Sigmoid colon (tissue), 4 donors: Measurements from ENCODE around the gene THSD7A.

ENCODE experiments used
- EP300 ChIP-seq, 4 donors: sonication (generic); formaldehyde crosslinking; IDR thresholded peaks; one replicate each; pipeline ENCODE4 v1.6.1; 2017; ENCODE audit warnings: antibody characterized with exemption in 4 of 4
- POLR2A ChIP-seq, 2 donors: fragments of 450-650 bp; IDR thresholded peaks; one replicate each; pipeline ENCODE4 v1.6.1; 2016; ENCODE audit warnings: antibody characterized with exemption in 2 of 2, mild to moderate bottlenecking in 2 of 2, moderate library complexity in 2 of 2
- POLR2AphosphoS5 ChIP-seq, 4 donors: sonication (generic); formaldehyde crosslinking; IDR thresholded peaks; one replicate each; pipeline ENCODE4 v1.6.1; 2017; ENCODE audit warnings: antibody characterized with exemption in 4 of 4
- TF ChIP-seq, protein P1 (sequence below), 4 experiments: fragments of 450-650 bp in 3 of 4; fragments of 200-600 bp in 1 of 4; IDR thresholded peaks; one replicate each; pipeline ENCODE4 v1.5.1; 2016 to 2019; ENCODE audit warnings: antibody characterized with exemption in 4 of 4, mild to moderate bottlenecking in 3 of 4, moderate library complexity in 2 of 4

DNA sequence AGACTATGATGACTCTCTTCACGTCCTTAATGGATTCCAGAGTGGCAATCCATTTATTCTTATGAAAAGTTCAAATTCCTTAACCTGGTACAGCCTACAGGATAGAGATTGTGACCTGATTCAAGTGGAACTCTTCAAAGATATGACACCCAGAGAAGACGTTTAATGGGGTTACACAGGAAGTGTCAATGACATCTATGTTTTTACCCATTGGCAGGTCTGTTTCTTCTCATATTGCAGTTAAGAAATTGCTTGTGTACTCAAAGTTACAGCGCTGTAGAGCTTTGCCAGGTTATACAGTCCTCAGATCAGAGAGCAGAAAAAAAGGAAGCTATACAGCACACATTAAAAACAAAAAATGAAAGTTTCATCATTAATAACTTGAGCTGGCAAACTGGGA lies 367.4 kb downstream of the THSD7A start:
- TF ChIP-seq, protein P1, sequence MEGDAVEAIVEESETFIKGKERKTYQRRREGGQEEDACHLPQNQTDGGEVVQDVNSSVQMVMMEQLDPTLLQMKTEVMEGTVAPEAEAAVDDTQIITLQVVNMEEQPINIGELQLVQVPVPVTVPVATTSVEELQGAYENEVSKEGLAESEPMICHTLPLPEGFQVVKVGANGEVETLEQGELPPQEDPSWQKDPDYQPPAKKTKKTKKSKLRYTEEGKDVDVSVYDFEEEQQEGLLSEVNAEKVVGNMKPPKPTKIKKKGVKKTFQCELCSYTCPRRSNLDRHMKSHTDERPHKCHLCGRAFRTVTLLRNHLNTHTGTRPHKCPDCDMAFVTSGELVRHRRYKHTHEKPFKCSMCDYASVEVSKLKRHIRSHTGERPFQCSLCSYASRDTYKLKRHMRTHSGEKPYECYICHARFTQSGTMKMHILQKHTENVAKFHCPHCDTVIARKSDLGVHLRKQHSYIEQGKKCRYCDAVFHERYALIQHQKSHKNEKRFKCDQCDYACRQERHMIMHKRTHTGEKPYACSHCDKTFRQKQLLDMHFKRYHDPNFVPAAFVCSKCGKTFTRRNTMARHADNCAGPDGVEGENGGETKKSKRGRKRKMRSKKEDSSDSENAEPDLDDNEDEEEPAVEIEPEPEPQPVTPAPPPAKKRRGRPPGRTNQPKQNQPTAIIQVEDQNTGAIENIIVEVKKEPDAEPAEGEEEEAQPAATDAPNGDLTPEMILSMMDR (IDR thresholded peaks at IDR 0.05) = no peak
- TF ChIP-seq POLR2A (IDR thresholded peaks at IDR 0.05) (no peak), POLR2AphosphoS5 (IDR thresholded peaks at IDR 0.05) (no peak), EP300 (IDR thresholded peaks at IDR 0.05) (no peak)
